Heart left ventricle (tissue), 16 donors: ENCODE results near the gene BCKDK. TPM values are rescaled to one million over a fixed set of nuclear protein-coding genes. Genes with fewer than 3 reads are reported as not detected.

ENCODE experiments used
- ATAC-seq, 4 donors: fragments of 200-7000 bp; cut with Tn5 transposase; one replicate each; pipeline ENCODE4 v1.9.1; 2020 to 2022; ENCODE audit warnings: moderate library complexity in 4 of 4, mild to moderate bottlenecking in 3 of 4, moderate number of reproducible peaks in 1 of 4
- DNase-seq, 5 donors: peaks; one replicate each; pipeline ENCODE4 v3.0.0-alpha.2; 2020
- H3K27ac ChIP-seq, 12 donors: fragments of 200-600 bp; sonication (generic) in 4 of 12; one replicate each; pipeline versions ENCODE4 v1.5.0 to v1.8.0; 2016 to 2022; ENCODE audit warnings: mild to moderate bottlenecking in 2 of 12
- H3K27me3 ChIP-seq, 9 donors: fragments of 200-600 bp; sonication (generic) in 2 of 9; one replicate each; pipeline versions ENCODE4 v1.5.1 to v1.8.0; 2016 to 2022; ENCODE audit warnings: mild to moderate bottlenecking in 3 of 9
- H3K36me3 ChIP-seq, 9 donors: fragments of 200-600 bp; sonication (generic) in 2 of 9; one replicate each; pipeline versions ENCODE4 v1.5.0 to v1.8.0; 2018 to 2022; ENCODE audit warnings: mild to moderate bottlenecking in 2 of 9
- H3K4me1 ChIP-seq, 12 donors: fragments of 200-600 bp; sonication (generic) in 4 of 12; one replicate each; pipeline versions ENCODE4 v1.5.0 to v1.8.0; 2016 to 2022; ENCODE audit warnings: mild to moderate bottlenecking in 3 of 12
- H3K4me3 ChIP-seq, 12 donors: fragments of 200-600 bp; sonication (generic) in 4 of 12; one replicate each; pipeline versions ENCODE4 v1.5.0 to v1.8.0; 2017 to 2022; ENCODE audit warnings: mild to moderate bottlenecking in 9 of 12, moderate library complexity in 4 of 12
- H3K9me3 ChIP-seq, 12 donors: fragments of 200-600 bp; sonication (generic) in 4 of 12; one replicate each; pipeline versions ENCODE4 v1.5.0 to v1.8.0; 2016 to 2022; ENCODE audit warnings: mild to moderate bottlenecking in 1 of 12
- CTCF ChIP-seq, 12 donors: fragments of 200-600 bp; sonication (generic) in 4 of 12; IDR thresholded peaks; one replicate each; pipeline versions ENCODE4 v1.5.0 to v1.8.0; 2018 to 2022; ENCODE audit warnings: antibody characterized with exemption in 12 of 12, mild to moderate bottlenecking in 5 of 12
- POLR2A ChIP-seq, 2 donors: fragments of 450-650 bp; IDR thresholded peaks; one replicate each; pipeline ENCODE4 v1.6.1; 2017; ENCODE audit warnings: antibody characterized with exemption in 2 of 2, mild to moderate bottlenecking in 2 of 2, moderate library complexity in 2 of 2
- WGBS, 4 donors: extraction: QIAGEN DNeasy Blood & Tissue Kit in 2 of 4; methylation state at CpG; one replicate each; pipeline versions ENCODE4 v1.1.5 to v1.1.7; 2013 to 2018; 5-methylcytosine and 5-hydroxymethylcytosine counted together
- intact Hi-C, 10 donors: fragments of 100-400 bp; cut with DNase I; formaldehyde crosslinking; loops; one replicate each; pipeline versions ENCODE4 v1.11.1 to v1.14.2; 2022
- polyA plus RNA-seq, 2 donors: library from polyadenylated mRNA; stranded (reverse); fragments of 200-250 nt; gene quantifications; one replicate each; pipeline ENCODE4 v1.2.3, GENCODE V29; 2013
- total RNA-seq, 9 donors: library from RNA; depleted of rRNA in 2 of 9; stranded (reverse); fragments of >200 nt in 2 of 9; fragmentation: NEBNext Ultra II Directional in 3 of 9; extraction: Animal tissue kit (Norgen Biotek cat#: 25700) in 3 of 9; gene quantifications; one replicate each; pipeline versions ENCODE4 v1.1.0 to v1.2.4, GENCODE V29; 2016 to 2023
- donor health status: ischemic (EF 13 %, LVEDD 7.1; RV severe dilation, severe dysfunction).
- donor health status: healthy with polysubstance abuse.
- donor health status: DM: no; HTN: yes; CAD: no.
- donor health status: DM: no; HTN: no; CAD: no.
- donor health status: ischemic (EF 25% LVEDD 6.9; RV normal size, moderate dysfunction).
- donor health status: ischemic (EF 25% LVEDD 5.7; RV mildly dilated, moderate dysfunction).
- donor health status: healthy.
- donor health status: DM: yes; HTN: yes; CAD: no.
- donor health status: ischemic (EF 35%, LVEDD 5.7; RV mildly dilated, moderate dysfunction).
- donor health status: nonischemic (EF 11% LVEDD 7.7; RV severe dilation, severe dysfunction).
- donor health status: DM: yes; HTN: yes; CAD: no.
- donor health status: PGD.
- donor health status: ischemic (EF 29% LVEDD 5.4; RV normal size, mild dysfunction).
- donor health status: nonischemic (EF 23%, LVEDD 6.1; RV moderate dilation, normal function).

The BCKDK gene
- total and polyA plus RNA-seq, 11 donors: 42.6 to 134 (median 67.5) TPM

- Histone ChIP-seq H3K4me3 (no peak overlapping the region), H3K36me3 (peaks cover 0 to 93% (median 70%) of the 10 kb centered on the region in 9 donors), H3K4me1 (peaks cover 0 to 24% (median 0%) of the 10 kb centered on the region in 12 donors), H3K27ac (no peak overlapping the region), H3K9me3 (no peaks in the 10 kb centered on the region), H3K27me3 (no peaks in the 10 kb centered on the region)
- DNase-seq (no peak), ATAC-seq (no peak)
- no peak for TF ChIP-seq POLR2A (IDR thresholded peaks at IDR 0.05)
- TF ChIP-seq CTCF (IDR thresholded peaks at IDR 0.05): no peak
- WGBS, 4 donors: 84 to 88% (median 86%) methylated on average over 26 of the region's 26 CpGs
- intact Hi-C loops: no loop called here
Observed at GRCh38 chr16:31081428-31082351, 26.5 kb upstream of the BCKDK start.

- TF ChIP-seq POLR2A (IDR thresholded peaks at IDR 0.05) (no peak), CTCF (IDR thresholded peaks at IDR 0.05) (no peak)
- peaks cover 0 to 93% (median 66%) of the 10 kb centered on the region in 9 donors for H3K36me3 ChIP-seq
- H3K4me3 ChIP-seq: no peak overlapping the region
- H3K4me1 ChIP-seq: peaks cover 0 to 24% (median 0%) of the 10 kb centered on the region in 12 donors
- ATAC-seq (no peak), DNase-seq (no peak)
- no peak overlapping the region for H3K27ac ChIP-seq
- no peaks in the 10 kb centered on the region for H3K9me3 ChIP-seq
- 62 to 76% (median 70%) methylated on average over 8 to 14 of the region's 14 CpGs for WGBS, 4 donors
- intact Hi-C loops: no loop called here
- no peaks in the 10 kb centered on the region for H3K27me3 ChIP-seq
Observed at GRCh38 chr16:31082368-31083045, 25.7 kb upstream of the BCKDK start.

- DNase-seq: no peak
- intact Hi-C loops: no loop called here
- peaks cover 0 to 24% (median 0%) of the 10 kb centered on the region in 12 donors for H3K4me1 ChIP-seq
- H3K27ac ChIP-seq: no peak overlapping the region
- H3K4me3 ChIP-seq: no peak overlapping the region
- no peaks in the 10 kb centered on the region for H3K9me3 ChIP-seq
- no peaks in the 10 kb centered on the region for H3K27me3 ChIP-seq
- no peak for TF ChIP-seq CTCF (IDR thresholded peaks at IDR 0.05)
- no peak for TF ChIP-seq POLR2A (IDR thresholded peaks at IDR 0.05)
- WGBS, 4 donors: 63 to 71% (median 66%) methylated on average over 6 to 9 of the region's 9 CpGs
- no peak for ATAC-seq
- H3K36me3 ChIP-seq: peaks cover 0 to 87% (median 60%) of the 10 kb centered on the region in 9 donors
Observed at GRCh38 chr16:31083081-31083480, 25.1 kb upstream of the BCKDK start.

GRCh38 chr16:31083556-31083955, 24.6 kb upstream of the BCKDK start:
- no peak for ATAC-seq
- Histone ChIP-seq H3K4me1 (peaks cover 0 to 24% (median 0%) of the 10 kb centered on the region in 12 donors), H3K36me3 (peaks cover 0 to 82% (median 56%) of the 10 kb centered on the region in 9 donors), H3K27me3 (no peaks in the 10 kb centered on the region), H3K4me3 (no peak overlapping the region), H3K9me3 (no peaks in the 10 kb centered on the region), H3K27ac (no peak overlapping the region)
- intact Hi-C loops: no loop called here
- TF ChIP-seq POLR2A (IDR thresholded peaks at IDR 0.05): no peak
- TF ChIP-seq CTCF (IDR thresholded peaks at IDR 0.05): no peak
- 65 to 72% (median 68%) methylated on average over 4 to 5 of the region's 5 CpGs for WGBS, 4 donors
- no peak for DNase-seq
